Activated CD4-positive, alpha-beta T cell treated with anti-CD3 and anti-CD28 coated beads for 4 hours (primary cell): Measurements from ENCODE around the gene ABCA1.
"Not testable (repeated sequence)": the region's sequence is repeated elsewhere in the genome, so short reads cannot be mapped to it uniquely, and the experiment has no call there.

ENCODE experiments used
- DNase-seq, 2 donors: peaks; one replicate each; pipeline ENCODE4 v3.0.0-alpha.2; 2020

ABCA1 gene

GRCh38 chr9:104787306-104788015, 140.5 kb downstream of the ABCA1 start:
- DNase-seq, result no peak

GRCh38 chr9:104786293-104786692, 141.7 kb downstream of the ABCA1 start:
- DNase-seq, result no peak

- no peak for DNase-seq
Observed at GRCh38 chr9:104784098-104784497, 143.9 kb downstream of the ABCA1 start.

- no peak for DNase-seq
Observed at GRCh38 chr9:104783588-104783987, 144.4 kb downstream of the ABCA1 start.

DNA sequence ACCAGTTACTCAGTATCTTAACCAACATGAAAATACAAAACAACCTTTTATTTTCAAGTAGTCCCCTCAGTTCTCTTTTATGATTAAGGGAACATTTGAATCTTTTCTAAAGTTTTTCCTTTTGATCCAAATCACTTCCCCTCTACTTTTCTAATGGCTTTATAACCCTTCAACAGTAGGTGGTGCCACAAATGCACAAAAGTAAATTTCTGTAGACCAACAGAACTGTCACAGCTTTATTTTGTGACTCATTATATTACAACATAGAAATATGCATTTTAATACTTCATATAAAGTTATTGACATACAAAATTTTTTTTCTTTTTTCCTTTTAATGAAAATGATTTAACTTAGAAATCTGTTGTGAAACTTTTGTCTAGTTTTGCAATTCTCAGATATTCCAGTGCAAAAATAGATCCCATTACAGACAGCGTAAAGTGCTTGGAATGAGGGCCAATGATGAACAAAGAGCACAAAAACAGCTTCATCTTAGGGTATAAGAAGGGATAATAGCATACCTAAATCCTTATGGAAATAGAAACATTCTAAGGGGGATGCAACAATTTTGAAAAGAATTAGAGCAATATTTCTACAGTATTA, 147.1 kb downstream of the ABCA1 start:
- no peak for DNase-seq

GRCh38 chr9:104779946-104780535, 147.9 kb downstream of the ABCA1 start:
- DNase-seq, result no peak

DNA sequence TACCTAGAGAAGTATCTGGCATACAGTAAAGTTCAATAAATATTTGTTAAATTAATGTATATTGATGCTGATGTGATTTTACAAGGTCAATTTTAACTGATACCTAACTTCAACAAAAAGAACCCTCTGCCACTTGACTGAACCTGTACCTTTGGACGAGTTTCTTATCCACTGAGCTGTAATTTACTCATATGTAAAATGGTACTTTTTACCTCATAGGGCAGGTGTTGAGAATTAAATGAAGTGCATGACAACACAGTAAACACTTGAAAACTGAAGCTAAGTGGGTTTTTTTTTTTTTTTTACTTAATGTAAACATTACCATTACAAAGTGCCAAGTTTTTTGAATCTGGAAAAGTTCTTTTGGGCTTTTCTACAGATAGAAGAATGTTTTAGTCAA, 148.6 kb downstream of the ABCA1 start:
- no peak for DNase-seq

DNA sequence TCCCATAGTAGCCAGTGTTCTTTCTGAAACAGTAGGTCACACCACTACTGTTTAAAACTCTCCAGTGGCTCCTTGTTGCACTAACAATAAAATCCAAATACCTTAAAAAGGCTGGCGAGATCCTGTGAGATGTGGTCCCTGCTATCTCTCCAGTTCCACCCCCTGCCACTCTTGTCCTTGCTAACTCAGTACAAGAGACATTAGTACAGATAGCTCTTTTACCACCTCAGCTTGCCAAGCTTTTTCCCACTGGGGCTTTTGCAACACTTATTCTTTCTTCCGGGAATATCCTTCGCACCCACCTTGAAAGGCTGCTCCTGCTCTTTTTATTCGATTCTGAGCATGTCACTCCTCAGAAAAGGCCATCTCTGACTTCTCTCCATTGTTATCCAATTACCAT, 149.2 kb downstream of the ABCA1 start:
- no peak for DNase-seq

GRCh38 chr9:104776797-104777196, 151.2 kb downstream of the ABCA1 start:
- no peak for DNase-seq

- no peak for DNase-seq
Observed at GRCh38 chr9:104775976-104776375, 152.0 kb downstream of the ABCA1 start.

DNA sequence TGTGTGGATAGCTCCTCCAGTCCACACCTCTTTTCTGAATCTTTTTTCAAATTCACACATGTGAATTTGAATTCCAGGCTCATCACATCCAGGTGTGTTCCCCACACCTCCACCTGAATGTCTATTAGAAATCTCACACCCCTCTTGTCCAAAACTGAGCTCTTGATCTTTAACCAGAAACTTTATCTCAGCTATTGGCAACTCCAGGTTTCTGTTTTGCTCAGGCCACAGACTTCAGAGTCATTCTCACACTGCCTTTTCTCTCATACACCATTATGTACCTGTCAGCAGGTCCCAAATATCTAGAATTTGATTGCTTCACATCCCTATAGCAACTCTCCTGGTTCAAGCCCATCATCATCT, 152.4 kb downstream of the ABCA1 start:
- DNase-seq, result no peak

DNA sequence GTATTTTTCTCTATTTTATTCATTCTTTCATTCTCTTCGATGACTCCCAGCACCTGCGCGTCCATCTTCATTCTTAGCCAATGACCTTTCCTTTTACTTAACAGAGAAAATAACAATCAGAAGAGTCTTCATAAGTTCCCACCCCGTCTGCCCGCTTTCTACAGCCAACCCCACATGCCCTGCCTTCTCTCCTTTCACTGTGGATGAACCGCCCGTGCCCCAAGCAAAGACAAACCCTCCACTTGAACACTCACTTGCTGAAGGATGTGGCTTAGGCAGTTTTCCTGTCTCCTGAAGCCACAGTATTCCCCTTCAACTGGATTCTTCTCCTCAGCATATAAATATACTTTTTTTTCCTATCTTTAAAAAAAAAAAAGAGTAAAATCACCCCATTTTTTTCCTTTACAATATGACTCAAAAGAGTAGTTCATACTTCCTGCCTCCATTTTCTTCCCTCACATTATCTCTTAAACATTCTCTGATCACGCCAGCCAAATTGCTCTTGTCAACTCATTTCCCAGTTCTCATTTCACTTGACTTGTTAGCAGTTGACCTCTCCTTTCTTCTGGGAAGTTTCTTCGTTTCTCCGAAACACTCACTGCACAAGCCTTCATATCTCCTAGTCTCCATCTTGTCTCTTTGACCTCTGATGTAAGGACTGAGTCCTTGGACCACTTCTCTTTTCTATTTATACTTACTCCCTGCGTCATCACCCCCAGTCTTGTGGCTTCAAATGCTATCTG, 153.0 kb downstream of the ABCA1 start:
- no peak for DNase-seq

GRCh38 chr9:104774132-104774531, 153.8 kb downstream of the ABCA1 start:
- DNase-seq, result no peak

DNA sequence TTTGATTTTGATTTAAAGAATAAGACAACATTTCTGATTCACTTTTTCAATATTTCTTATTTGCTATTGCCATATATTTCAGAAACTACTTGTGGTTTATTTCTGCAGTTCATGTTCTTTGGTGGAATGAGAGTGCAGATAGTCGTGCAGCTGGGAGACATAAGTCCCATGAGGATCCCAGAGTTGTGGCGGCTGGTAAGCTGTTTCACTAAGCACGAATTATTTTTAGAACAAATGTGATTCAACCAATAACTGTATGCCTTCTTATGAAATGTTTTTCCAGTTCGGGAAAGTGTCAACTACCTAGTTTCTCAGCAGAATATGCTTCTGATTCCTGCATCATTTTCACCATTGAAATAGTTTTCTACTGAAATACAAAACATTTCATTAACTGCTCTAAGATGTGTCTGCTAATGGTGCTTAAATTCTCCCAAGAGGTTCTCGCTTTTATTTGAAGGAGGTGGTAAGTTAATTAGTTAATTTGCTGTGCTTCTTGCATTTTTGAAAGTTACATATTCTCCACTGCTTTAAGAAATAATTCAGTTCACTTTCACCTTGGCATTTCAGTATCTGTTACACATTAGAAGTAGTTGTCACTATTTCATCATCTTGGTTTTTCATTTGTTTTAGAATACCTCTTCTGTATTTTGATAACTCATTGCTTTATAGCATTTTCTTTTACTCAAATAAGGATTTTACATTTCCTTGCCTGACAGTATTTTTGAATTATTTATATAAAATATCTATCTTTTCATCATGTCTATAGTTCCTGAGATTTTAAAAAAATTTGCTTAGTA, 155.0 kb downstream of the ABCA1 start:
- DNase-seq, result no peak

DNA sequence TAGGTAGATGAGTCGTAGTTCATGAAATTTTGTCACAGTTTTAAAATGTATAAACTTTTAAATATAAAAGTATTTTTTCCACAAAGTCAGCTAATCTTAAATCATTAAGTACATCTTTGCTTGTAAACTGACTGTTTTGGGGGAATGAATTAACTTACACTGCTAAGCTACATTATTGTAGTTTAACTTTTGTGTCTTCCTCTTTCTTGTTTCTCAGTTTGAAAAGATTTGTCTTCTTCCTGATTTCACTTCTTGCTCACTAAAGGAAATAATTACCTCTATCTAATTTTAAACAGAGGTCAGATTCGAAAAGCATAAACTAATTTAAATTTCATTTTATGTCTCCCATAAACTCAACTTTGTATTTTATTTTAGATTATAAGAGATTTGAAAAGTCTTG, 158.3 kb downstream of the ABCA1 start:
- DNase-seq, result no peak

GRCh38 chr9:104769029-104769428, 158.9 kb downstream of the ABCA1 start:
- DNase-seq, result not testable (repeated sequence)

GRCh38 chr9:104767507-104767906, 160.4 kb downstream of the ABCA1 start:
- DNase-seq, result no peak

DNA sequence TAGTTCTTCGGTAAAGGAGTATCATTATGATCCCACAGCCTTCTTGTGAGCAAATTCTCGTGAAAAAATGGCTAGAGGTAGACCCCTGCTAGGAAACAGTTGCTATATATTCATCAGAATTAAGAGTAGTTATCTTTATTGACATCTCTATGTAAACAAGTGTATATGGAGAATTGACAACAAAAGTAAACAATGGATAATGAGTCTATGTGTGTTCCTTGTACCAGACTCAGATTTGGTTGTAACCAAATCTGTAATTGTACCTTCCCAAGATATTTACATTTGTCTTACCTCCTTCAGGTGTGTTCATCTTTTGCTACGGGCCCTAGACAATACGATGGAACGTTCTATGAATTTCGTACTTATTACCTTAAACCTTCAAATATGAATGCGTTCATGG, 161.9 kb downstream of the ABCA1 start:
- no peak for DNase-seq

- DNase-seq, result no peak
Observed at GRCh38 chr9:104765138-104765537, 162.8 kb downstream of the ABCA1 start.

DNA sequence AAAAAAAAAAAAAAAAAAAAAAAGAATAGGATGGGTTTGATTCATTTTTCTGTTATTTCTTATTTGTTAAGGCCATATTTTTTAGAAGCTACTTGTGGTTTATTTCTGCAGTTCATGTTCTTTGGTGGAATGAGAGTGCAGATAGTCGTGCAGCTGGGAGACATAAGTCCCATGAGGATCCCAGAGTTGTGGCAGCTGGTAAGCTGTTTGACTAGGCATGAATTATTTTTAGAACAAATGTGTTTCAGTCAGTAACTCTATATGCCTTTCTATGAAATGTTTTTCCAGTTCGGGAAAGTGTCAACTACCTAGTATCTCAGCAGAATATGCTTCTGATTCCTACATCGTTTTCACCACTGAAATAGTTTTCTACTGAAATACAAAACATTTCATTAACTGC, 169.0 kb downstream of the ABCA1 start:
- DNase-seq, result no peak

GRCh38 chr9:104750185-104750767, 177.7 kb downstream of the ABCA1 start:
- no peak for DNase-seq

DNA sequence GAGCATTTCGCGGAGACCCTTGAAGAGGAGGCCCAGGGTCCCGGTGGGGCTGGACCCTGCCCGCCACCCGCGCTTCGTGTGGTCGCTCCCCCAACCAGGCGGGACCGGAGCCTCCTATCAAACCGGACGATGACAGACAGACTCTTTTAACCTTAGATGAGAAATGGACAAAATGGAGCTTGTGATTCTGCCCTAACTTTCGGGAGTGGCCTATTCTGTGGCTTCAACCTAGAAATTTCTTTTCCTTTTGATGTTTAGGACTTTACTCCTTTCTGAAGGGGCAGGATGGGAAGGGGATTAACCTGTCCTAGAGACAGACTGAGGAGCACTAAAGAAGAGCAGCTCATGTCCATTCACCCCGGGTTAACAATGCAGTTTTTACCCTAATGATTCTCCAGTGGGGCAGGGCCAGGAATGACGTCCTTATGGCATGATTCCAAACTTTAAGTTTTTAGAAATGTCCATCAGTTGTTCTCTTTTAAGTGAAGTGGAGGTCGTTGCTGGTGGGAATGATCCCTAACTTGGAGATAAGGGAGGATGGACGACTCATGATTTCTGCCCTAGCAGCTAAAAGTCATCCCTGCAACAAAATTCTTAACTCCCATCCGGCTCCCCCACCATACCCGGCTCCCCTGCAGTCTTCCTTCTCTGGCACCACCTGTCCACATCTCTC, 179.5 kb downstream of the ABCA1 start:
- DNase-seq, result peak in 1 of 2 donors; percentile 2
